ENCODE results near the gene PRKCH. TPM values are rescaled to one million over a fixed set of nuclear protein-coding genes. Genes with fewer than 3 reads are reported as not detected.

Gene PRKCH
- total RNA-seq, 1 experiment from 2014 or later = 5.2 TPM

DNA sequence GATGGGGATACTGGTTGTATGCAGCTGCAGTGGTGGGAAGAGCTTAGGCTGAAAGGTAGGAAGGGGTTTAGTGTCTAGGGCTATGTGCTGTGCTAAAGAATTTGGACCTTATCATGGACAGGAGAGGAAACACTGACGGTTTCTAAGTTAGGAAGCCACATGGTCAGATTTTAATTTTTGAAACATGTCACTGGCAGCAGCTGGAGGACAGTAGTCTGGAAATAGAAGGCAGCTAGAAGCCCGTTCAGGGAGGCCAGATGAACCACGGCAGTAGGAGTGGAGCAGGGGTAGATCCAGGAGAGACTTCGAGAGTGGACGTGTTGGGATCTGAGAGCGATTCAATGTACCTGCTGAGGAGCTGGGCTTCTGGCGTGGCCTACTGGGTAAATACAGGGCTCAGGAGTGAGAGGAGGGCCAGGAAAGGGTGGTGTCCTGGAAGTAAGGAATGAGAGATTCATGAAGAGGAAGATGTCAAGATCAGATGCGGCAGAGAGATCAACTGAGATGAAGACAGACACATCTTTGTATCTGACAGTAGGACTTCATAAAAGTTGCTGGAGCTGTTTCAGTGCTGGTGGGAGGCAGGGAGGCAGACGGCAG, 64.9 kb downstream of the PRKCH start:
- H3K4me3 Mint-ChIP-seq = no peak overlapping the region
- Histone ChIP-seq H2AFZ (ENCODE audit: low read length) (no peak overlapping the region), H3K27me3 (ENCODE audit: insufficient read depth, low read length) (no peaks in the 10 kb centered on the region), H3K23me2 (ENCODE audit: insufficient read length, low read depth, low read length, poor library complexity, severe bottlenecking) (no peaks in the 10 kb centered on the region), H3T11ph (ENCODE audit: low read length) (no peak overlapping the region), H2BK15ac (ENCODE audit: low read depth, low read length) (no peak overlapping the region), H4K91ac (ENCODE audit: insufficient read length, low read depth, low read length) (no peak overlapping the region), H3K4me1 (ENCODE audit: insufficient read depth, low read length) (no peaks in the 10 kb centered on the region), H2BK120ac (ENCODE audit: low read depth, low read length, poor library complexity, severe bottlenecking) (no peak overlapping the region), H2BK12ac (ENCODE audit: insufficient read length, low read depth, low read length) (no peak overlapping the region), H3K27ac (ENCODE audit: insufficient read length, low read depth, low read length) (no peak overlapping the region), H3K14ac (ENCODE audit: insufficient read depth, low read length) (no peak overlapping the region), H2AK5ac (ENCODE audit: insufficient read length, low read length) (no peak overlapping the region), H3K4me2 (ENCODE audit: insufficient read depth, insufficient read length, low read length) (no peak overlapping the region), H4K8ac (replicated peaks; ENCODE audit: insufficient read length, low read depth, low read length) (no peak overlapping the region), H3K9me3 (ENCODE audit: control insufficient read depth, low read depth, low read length) (no peaks in the 10 kb centered on the region), H3K79me1 (ENCODE audit: insufficient read depth, low read depth, low read length, poor library complexity, severe bottlenecking) (no peaks in the 10 kb centered on the region), H2BK20ac (ENCODE audit: low read depth, low read length, poor library complexity, severe bottlenecking) (no peak overlapping the region), H3K56ac (ENCODE audit: insufficient read length, low read depth, low read length) (no peak overlapping the region), H3K9ac (ENCODE audit: extremely low read depth, insufficient read length, low read length) (no peak overlapping the region), H3K18ac (ENCODE audit: insufficient read length, low read depth, low read length) (no peak overlapping the region), H3K79me2 (ENCODE audit: insufficient read depth, low read length) (no peaks in the 10 kb centered on the region), H3K23ac (ENCODE audit: insufficient read length, low read depth, low read length) (no peak overlapping the region), H3K4ac (ENCODE audit: low read depth, low read length) (no peak overlapping the region), H4K20me1 (ENCODE audit: control insufficient read depth, insufficient read depth, insufficient read length) (no peaks in the 10 kb centered on the region), H4K5ac (ENCODE audit: insufficient read length, low read depth, low read length) (no peak overlapping the region), H2BK5ac (ENCODE audit: insufficient read length, low read length) (no peak overlapping the region)
- H3K4me1 Mint-ChIP-seq = 0 out of 4 replicates have a peak, but pooled peaks cover 0 to 6% of the 10 kb centered on the region in 2 experiments
- WGBS (ENCODE audit: extremely low coverage, insufficient read length, low lambda C conversion rate) = no CpG with 5 or more reads among the region's 9 CpGs
- TF ChIP-seq, protein P1, sequence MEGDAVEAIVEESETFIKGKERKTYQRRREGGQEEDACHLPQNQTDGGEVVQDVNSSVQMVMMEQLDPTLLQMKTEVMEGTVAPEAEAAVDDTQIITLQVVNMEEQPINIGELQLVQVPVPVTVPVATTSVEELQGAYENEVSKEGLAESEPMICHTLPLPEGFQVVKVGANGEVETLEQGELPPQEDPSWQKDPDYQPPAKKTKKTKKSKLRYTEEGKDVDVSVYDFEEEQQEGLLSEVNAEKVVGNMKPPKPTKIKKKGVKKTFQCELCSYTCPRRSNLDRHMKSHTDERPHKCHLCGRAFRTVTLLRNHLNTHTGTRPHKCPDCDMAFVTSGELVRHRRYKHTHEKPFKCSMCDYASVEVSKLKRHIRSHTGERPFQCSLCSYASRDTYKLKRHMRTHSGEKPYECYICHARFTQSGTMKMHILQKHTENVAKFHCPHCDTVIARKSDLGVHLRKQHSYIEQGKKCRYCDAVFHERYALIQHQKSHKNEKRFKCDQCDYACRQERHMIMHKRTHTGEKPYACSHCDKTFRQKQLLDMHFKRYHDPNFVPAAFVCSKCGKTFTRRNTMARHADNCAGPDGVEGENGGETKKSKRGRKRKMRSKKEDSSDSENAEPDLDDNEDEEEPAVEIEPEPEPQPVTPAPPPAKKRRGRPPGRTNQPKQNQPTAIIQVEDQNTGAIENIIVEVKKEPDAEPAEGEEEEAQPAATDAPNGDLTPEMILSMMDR (conservative IDR thresholded peaks at IDR 0.05) = no peak
- H3K9me3 Mint-ChIP-seq = no peaks in the 10 kb centered on the region
- DNase-seq = no peak
- no peaks in the 10 kb centered on the region for H3K36me3 Mint-ChIP-seq (ENCODE audit: insufficient read depth in 1 of 3, low read depth in 3 of 3)
- H3K27ac Mint-ChIP-seq = no peak overlapping the region
- no peaks in the 10 kb centered on the region for H3K27me3 Mint-ChIP-seq (ENCODE audit: low read depth)
